Measurements from ENCODE around the gene FOXN3.
"Not testable (repeated sequence)": the region's sequence is repeated elsewhere in the genome, so short reads cannot be mapped to it uniquely, and the experiment has no call there.

Gene FOXN3

GRCh38 chr14:89226801-89227495 is 190.1 kb downstream of the FOXN3 start:
- no peak for DNase-seq

GRCh38 chr14:89225607-89226006 is 191.4 kb downstream of the FOXN3 start:
- no peak for DNase-seq

GRCh38 chr14:89221109-89221810 is 195.8 kb downstream of the FOXN3 start:
- DNase-seq = no peak

GRCh38 chr14:89219051-89219450 is 198.0 kb downstream of the FOXN3 start:
- no peak for DNase-seq

GRCh38 chr14:89217891-89218290 is 199.1 kb downstream of the FOXN3 start:
- DNase-seq = no peak

- DNase-seq = no peak
Observed at GRCh38 chr14:89215531-89215930, 201.5 kb downstream of the FOXN3 start.

GRCh38 chr14:89215114-89215513 is 201.9 kb downstream of the FOXN3 start:
- DNase-seq = no peak

- DNase-seq = no peak
Observed at GRCh38 chr14:89214221-89214965, 202.6 kb downstream of the FOXN3 start.

GRCh38 chr14:89212386-89213235 is 204.4 kb downstream of the FOXN3 start:
- no peak for DNase-seq

- no peak for DNase-seq
Observed at GRCh38 chr14:89209558-89209957, 207.5 kb downstream of the FOXN3 start.

GRCh38 chr14:89207925-89208328 is 209.1 kb downstream of the FOXN3 start:
- DNase-seq = no peak

GRCh38 chr14:89206389-89207031 is 210.5 kb downstream of the FOXN3 start:
- no peak for DNase-seq

- no peak for DNase-seq
Observed at GRCh38 chr14:89205137-89205740, 211.8 kb downstream of the FOXN3 start.

GRCh38 chr14:89202413-89203190 is 214.4 kb downstream of the FOXN3 start:
- no peak for DNase-seq

- no peak for DNase-seq
Observed at GRCh38 chr14:89201645-89202044, 215.4 kb downstream of the FOXN3 start.

- not testable (repeated sequence) for DNase-seq
Observed at GRCh38 chr14:89199357-89199756, 217.7 kb downstream of the FOXN3 start.

- DNase-seq = no peak
Observed at GRCh38 chr14:89198544-89199329, 218.3 kb downstream of the FOXN3 start.

GRCh38 chr14:89197623-89198022 is 219.4 kb downstream of the FOXN3 start:
- no peak for DNase-seq

- DNase-seq = no peak
Observed at GRCh38 chr14:89196545-89196944, 220.5 kb downstream of the FOXN3 start.

- DNase-seq = no peak
Observed at GRCh38 chr14:89194376-89194775, 222.7 kb downstream of the FOXN3 start.

Data from activated CD8-positive, alpha-beta memory T cell treated with anti-CD3 and anti-CD28 coated beads for 24 hours (primary cell).